Esophagus squamous epithelium (tissue), 4 donors: ENCODE data around the gene SLC17A1.

ENCODE experiments used
- CTCF ChIP-seq, 6 experiments: fragments of 450-650 bp in 4 of 6; fragments of 200-600 bp in 2 of 6; sonication (generic) in 2 of 6; IDR thresholded peaks; one replicate each; pipeline ENCODE4 v1.5.1; 2016 to 2019; ENCODE audit warnings: antibody characterized with exemption in 6 of 6, mild to moderate bottlenecking in 4 of 6, moderate library complexity in 4 of 6
- POLR2A ChIP-seq, 4 donors: fragments of 450-650 bp; IDR thresholded peaks; one replicate each; pipeline ENCODE4 v1.6.1; 2017; ENCODE audit warnings: antibody characterized with exemption in 4 of 4, mild to moderate bottlenecking in 4 of 4, moderate library complexity in 3 of 4

- TF ChIP-seq CTCF (IDR thresholded peaks at IDR 0.05) (no peak), POLR2A (IDR thresholded peaks at IDR 0.05) (no peak)
Observed at GRCh38 chr6:25754535-25754934, 77.3 kb downstream of the SLC17A1 start, which contains the start of gene SLC17A4.
